ENCODE results near the gene NFIL3. TPM values are rescaled to one million over a fixed set of nuclear protein-coding genes. Genes with fewer than 3 reads are reported as not detected.
A peak's percentile ranks its signal among the peaks of the same experiment; 100 is the strongest.

NFIL3 gene
- total RNA-seq, 2 experiments from 2014 or later: 6.2 to 11.9 TPM

GRCh38 chr9:91420501-91421127, 3.0 kb downstream of the NFIL3 start:
- Histone ChIP-seq H3K27ac (ENCODE audit: low read depth, low read length, poor library complexity, severe bottlenecking) (no peak overlapping the region), H3K9me3 (ENCODE audit: low read length) (no peaks in the 10 kb centered on the region), H3K79me2 (ENCODE audit: insufficient read depth, low read depth, low read length) (peaks cover 21% of the 10 kb centered on the region), H4K20me1 (ENCODE audit: insufficient read depth, low read length) (peaks cover 23% of the 10 kb centered on the region; the same call in 1 of the 2 replicates), H3K4me1 (ENCODE audit: insufficient read depth, low read length, poor library complexity, severe bottlenecking) (peaks cover 18% of the 10 kb centered on the region), H3K9me2 (ENCODE audit: insufficient read depth, low read length) (no peaks in the 10 kb centered on the region), H3K4me3 (ENCODE audit: low read depth, low read length, poor library complexity, severe bottlenecking) (no peak overlapping the region), H3K36me3 (ENCODE audit: insufficient read depth, low read length) (no peaks in the 10 kb centered on the region), H3K4me2 (ENCODE audit: low read length) (no peak overlapping the region), H2AFZ (ENCODE audit: low read length) (no peak overlapping the region)
- DNase-seq (ENCODE audit: low spot score): no peak
- POLR2A ChIA-PET: no interaction called here
- BruUV-seq (replicated peaks): no TSS peak
- intact Hi-C loops (cut with micrococcal nuclease; ENCODE audit: unreplicated experiment): loop anchor here (5.0 kb wide), 1 partner anchor 302 kb away; no protein-coding TSS in a partner anchor
- CTCF ChIA-PET (ENCODE audit: unreplicated experiment): no interaction called here
- TF ChIP-seq CTCF (conservative IDR thresholded peaks at IDR 0.05; ENCODE audit: low read length): no peak
- TF ChIP-seq EZH2phosphoT487 (IDR thresholded peaks at IDR 0.05; ENCODE audit: borderline replicate concordance, low read depth, low read length): no peak

- H2AFZ ChIP-seq (ENCODE audit: low read length): no peak overlapping the region
- TSS peak; percentile 3 for BruUV-seq (replicated peaks)
Observed at GRCh38 chr9:91419222-91420191, 4.1 kb downstream of the NFIL3 start.

More at GRCh38 chr9:91419222-91420191, 4.1 kb downstream of the NFIL3 start:
- POLR2A ChIA-PET: no interaction called here
- Histone ChIP-seq H3K4me3 (ENCODE audit: low read depth, low read length, poor library complexity, severe bottlenecking) (no peak overlapping the region), H3K79me2 (ENCODE audit: insufficient read depth, low read depth, low read length) (peaks cover 21% of the 10 kb centered on the region), H3K36me3 (ENCODE audit: insufficient read depth, low read length) (no peaks in the 10 kb centered on the region), H3K9me2 (ENCODE audit: insufficient read depth, low read length) (no peaks in the 10 kb centered on the region), H3K4me1 (ENCODE audit: insufficient read depth, low read length, poor library complexity, severe bottlenecking) (peaks cover 12% of the 10 kb centered on the region), H4K20me1 (ENCODE audit: insufficient read depth, low read length) (peaks cover 23% of the 10 kb centered on the region; the same call in 1 of the 2 replicates), H3K4me2 (ENCODE audit: low read length) (no peak overlapping the region), H3K9me3 (ENCODE audit: low read length) (no peaks in the 10 kb centered on the region), H3K27ac (ENCODE audit: low read depth, low read length, poor library complexity, severe bottlenecking) (no peak overlapping the region)
- CTCF ChIA-PET (ENCODE audit: unreplicated experiment): interaction anchor here (0.6 kb wide), 1 partner anchor 226 kb away, joined by 4 read pairs; no protein-coding TSS in a partner anchor
- DNase-seq (ENCODE audit: low spot score): no peak
- intact Hi-C loops (cut with micrococcal nuclease; ENCODE audit: unreplicated experiment): loop anchor here (5.0 kb wide), 1 partner anchor 303 kb away; no protein-coding TSS in a partner anchor
- TF ChIP-seq CTCF (conservative IDR thresholded peaks at IDR 0.05; ENCODE audit: low read length) (no peak), EZH2phosphoT487 (IDR thresholded peaks at IDR 0.05; ENCODE audit: borderline replicate concordance, low read depth, low read length) (no peak)
